Bronchial epithelial cell (primary cell): ENCODE results near the gene C5AR2. TPM values are rescaled to one million over a fixed set of nuclear protein-coding genes. Genes with fewer than 3 reads are reported as not detected.

ENCODE experiments used
- DNase-seq: peaks from one replicate; pipeline ENCODE4 v3.0.0-alpha.2; 2010; ENCODE audit warnings: low read depth
- FAIRE-seq: peaks from 2 replicates; lab custom pipeline; 2011; peaks lifted over from hg19 to GRCh38; lab: Jason Lieb, UNC
- H3K27me3 ChIP-seq: 2 replicates; pipeline ENCODE4 v1.5.1; 2011; ENCODE audit warnings: low read length; ENCODE audit not compliant: control insufficient read depth, insufficient read depth
- H3K36me3 ChIP-seq: 2 replicates; pipeline ENCODE4 v1.5.1; 2011; ENCODE audit warnings: low read length; ENCODE audit not compliant: control insufficient read depth, insufficient read depth
- H3K4me3 ChIP-seq: 2 replicates; pipeline ENCODE4 v1.5.1; 2011; ENCODE audit warnings: mild to moderate bottlenecking, low read depth, low read length, control low read depth
- CTCF ChIP-seq: IDR thresholded peaks from 2 replicates; pipeline ENCODE4 v1.5.1; 2011; ENCODE audit warnings: mild to moderate bottlenecking, moderate library complexity, low read length, control low read depth, inconsistent platforms; ENCODE audit not compliant: insufficient read depth, severe bottlenecking
- total RNA-seq: library from RNA; depleted of rRNA; stranded (reverse); fragments of >200 nt; gene quantifications from 2 replicates; pipeline ENCODE4 v1.2.1, GENCODE V29; 2014

The C5AR2 gene
- total RNA-seq, 1 donor from 2014 or later: 0.53 TPM

- DNase-seq (no peak), FAIRE-seq (no peak)
- Histone ChIP-seq H3K36me3 (no peaks in the 10 kb centered on the region), H3K4me3 (no peak overlapping the region), H3K27me3 (peaks cover 2% of the 10 kb centered on the region)
- TF ChIP-seq CTCF: no peak
These were observed 11.8 kb upstream of the C5AR2 start for GRCh38 chr19:47319923-47320871.

- H3K27me3 ChIP-seq: peaks cover 2% of the 10 kb centered on the region
- no peak for FAIRE-seq
- no peak overlapping the region for H3K4me3 ChIP-seq
These were observed 10.3 kb upstream of the C5AR2 start for GRCh38 chr19:47321630-47322029.

GRCh38 chr19:47322058-47322457 is 9.9 kb upstream of the C5AR2 start:
- no peak overlapping the region for H3K4me3 ChIP-seq
- DNase-seq: no peak
- no peak for FAIRE-seq
- peaks cover 2% of the 10 kb centered on the region for H3K27me3 ChIP-seq
- TF ChIP-seq CTCF: no peak
- no peaks in the 10 kb centered on the region for H3K36me3 ChIP-seq

More at GRCh38 chr19:47321630-47322029, 10.3 kb upstream of the C5AR2 start:
- DNase-seq: no peak
- TF ChIP-seq CTCF: no peak
- H3K36me3 ChIP-seq: no peaks in the 10 kb centered on the region

- no peak for FAIRE-seq
- no peak overlapping the region for H3K4me3 ChIP-seq
These were observed 8.6 kb upstream of the C5AR2 start for GRCh38 chr19:47323409-47323808.

GRCh38 chr19:47323872-47324271 is 8.1 kb upstream of the C5AR2 start:
- Histone ChIP-seq H3K4me3 (no peak overlapping the region), H3K27me3 (peaks cover 2% of the 10 kb centered on the region), H3K36me3 (no peaks in the 10 kb centered on the region)
- TF ChIP-seq CTCF: no peak
- FAIRE-seq (no peak), DNase-seq (no peak)

More at GRCh38 chr19:47323409-47323808, 8.6 kb upstream of the C5AR2 start:
- H3K27me3 ChIP-seq: peaks cover 2% of the 10 kb centered on the region
- TF ChIP-seq CTCF: no peak
- DNase-seq: no peak
- no peaks in the 10 kb centered on the region for H3K36me3 ChIP-seq
